Fibroblast of lung (primary cell): Measurements from ENCODE around the gene AGRP. TPM values are rescaled to one million over a fixed set of nuclear protein-coding genes. Genes with fewer than 3 reads are reported as not detected.

Experiments used
- DNase-seq, 2 donors: peaks; one replicate each; pipeline versions ENCODE4 v3.0.0 to v3.0.0-alpha.2; 2010; ENCODE audit warnings: low read depth in 2 of 2
- H2AFZ ChIP-seq: 2 replicates; pipeline ENCODE4 v1.5.1; 2012; ENCODE audit warnings: low read length, control low read depth, inconsistent platforms
- H3K27ac ChIP-seq: 2 replicates; pipeline ENCODE4 v1.5.1; 2011; ENCODE audit warnings: low read length, control low read depth; ENCODE audit not compliant: insufficient read depth
- H3K27me3 ChIP-seq: 2 replicates; pipeline ENCODE4 v1.5.1; 2011; ENCODE audit warnings: mild to moderate bottlenecking, low read length; ENCODE audit not compliant: control insufficient read depth, insufficient read depth
- H3K36me3 ChIP-seq: 2 replicates; pipeline ENCODE4 v1.5.1; 2011; ENCODE audit warnings: low read length; ENCODE audit not compliant: control insufficient read depth, insufficient read depth
- H3K4me1 ChIP-seq: 2 replicates; pipeline ENCODE4 v1.5.1; 2011; ENCODE audit warnings: low read length; ENCODE audit not compliant: control insufficient read depth, insufficient read depth; ENCODE audit errors: extremely low read depth
- H3K4me2 ChIP-seq: 2 replicates; pipeline ENCODE4 v1.5.1; 2011; ENCODE audit warnings: low read length, control low read depth; ENCODE audit not compliant: insufficient read depth; ENCODE audit errors: extremely low read depth
- H3K4me3 ChIP-seq, 4 experiments: fragments of 200-600 bp in 1 of 4; sonication (generic) in 1 of 4; replicated peaks in 1 of 4; 2 replicates each; pipeline ENCODE4 v1.5.1; 2011 to 2016; ENCODE audit warnings: low read length in 4 of 4, low read depth in 3 of 4, mild to moderate bottlenecking in 3 of 4, control low read depth in 2 of 4, inconsistent platforms in 1 of 4, mixed read lengths in 1 of 4; ENCODE audit not compliant: insufficient read depth in 1 of 4; ENCODE audit errors: control extremely low read depth in 1 of 4
- H3K79me2 ChIP-seq: 2 replicates; pipeline ENCODE4 v1.5.1; 2012; ENCODE audit warnings: mild to moderate bottlenecking, low read length, inconsistent platforms; ENCODE audit not compliant: control insufficient read depth, insufficient read depth
- H3K9ac ChIP-seq: 2 replicates; pipeline ENCODE4 v1.5.1; 2011; ENCODE audit warnings: mild to moderate bottlenecking, low read length, control low read depth; ENCODE audit not compliant: insufficient read depth
- H3K9me3 ChIP-seq: 2 replicates; pipeline ENCODE4 v1.5.1; 2012; ENCODE audit warnings: low read depth, low read length; ENCODE audit not compliant: control insufficient read depth, insufficient read depth
- H4K20me1 ChIP-seq: 2 replicates; pipeline ENCODE4 v1.5.1; 2011; ENCODE audit warnings: low read length; ENCODE audit not compliant: control insufficient read depth, insufficient read depth; ENCODE audit errors: extremely low read depth
- CTCF ChIP-seq, 2 donors: IDR thresholded peaks in 1 of 2; conservative IDR thresholded peaks in 1 of 2; 1 replicate in 1 of 2; 2 replicates in 1 of 2; pipeline ENCODE4 v1.5.1; 2011 to 2012; ENCODE audit warnings: low read length in 2 of 2, control low read depth in 1 of 2, inconsistent platforms in 1 of 2, low read depth in 1 of 2, mild to moderate bottlenecking in 1 of 2
- EZH2 ChIP-seq: IDR thresholded peaks from 2 replicates; pipeline ENCODE4 v1.5.1; 2012; ENCODE audit warnings: low read length, control low read depth, mild to moderate bottlenecking; ENCODE audit errors: missing control alignments
- polyA plus RNA-seq, 2 donors: library from polyadenylated mRNA; depleted of rRNA in 1 of 2; stranded (reverse) in 1 of 2; unstranded in 1 of 2; fragments of >200 nt; gene quantifications; 2 replicates each; pipeline ENCODE4 v1.2.1, GENCODE V29; 2011 to 2012; ENCODE audit warnings: missing spikeins in 1 of 2
- total RNA-seq: library from RNA; depleted of rRNA; stranded (reverse); fragments of >200 nt; gene quantifications from 2 replicates; pipeline ENCODE4 v1.2.1, GENCODE V29; 2014

Gene AGRP
- total and polyA plus RNA-seq, 2 donors (not counting 1 experiment from before 2014, with no cell fraction given): not detected

DNA sequence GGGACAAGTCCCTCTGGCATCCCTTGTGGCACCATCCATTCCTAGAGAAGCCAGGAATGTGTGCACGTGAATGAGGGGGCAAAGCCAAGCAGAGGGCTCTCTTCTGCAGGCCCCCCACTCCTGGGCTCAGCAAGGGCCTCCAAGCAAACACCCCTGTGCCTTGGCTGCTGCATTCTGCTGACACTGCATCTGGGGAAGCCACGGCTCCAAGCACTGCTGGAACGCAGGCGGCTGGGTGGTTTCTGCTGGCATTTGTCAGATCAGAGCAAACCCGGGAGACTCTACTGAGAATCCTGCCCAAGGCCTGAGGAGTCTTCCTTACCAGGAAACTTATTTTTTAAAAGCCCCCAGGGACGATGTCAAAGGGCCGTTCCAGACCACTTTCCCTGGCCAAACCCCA lies 25.7 kb downstream of the AGRP start:
- H3K9me3 ChIP-seq: no peaks in the 10 kb centered on the region
- peaks cover 7% of the 10 kb centered on the region for H3K36me3 ChIP-seq
- H3K4me2 ChIP-seq: no peak overlapping the region
- no peaks in the 10 kb centered on the region for H4K20me1 ChIP-seq
- H3K4me1 ChIP-seq: peaks cover 19% of the 10 kb centered on the region
- H3K27me3 ChIP-seq: no peaks in the 10 kb centered on the region
- no peak overlapping the region for H3K4me3 ChIP-seq
- H3K9ac ChIP-seq: no peak overlapping the region
- no peak for DNase-seq
- H2AFZ ChIP-seq: no peak overlapping the region
- no peak overlapping the region for H3K27ac ChIP-seq
- no peak for TF ChIP-seq CTCF (conservative IDR thresholded peaks at IDR 0.05 in 1 of 2, IDR thresholded peaks at IDR 0.05 in 1 of 2; ENCODE audit: low read depth in 1 of 2, low read length in 2 of 2)
- TF ChIP-seq EZH2: no peak
- H3K79me2 ChIP-seq: peaks cover 18% of the 10 kb centered on the region

GRCh38 chr16:67456391-67457081 lies 26.8 kb downstream of the AGRP start:
- no peak overlapping the region for H3K4me2 ChIP-seq
- no peak overlapping the region for H3K9ac ChIP-seq
- TF ChIP-seq CTCF (conservative IDR thresholded peaks at IDR 0.05 in 1 of 2, IDR thresholded peaks at IDR 0.05 in 1 of 2; ENCODE audit: low read depth in 1 of 2, low read length in 2 of 2) (peak; percentile 59 to 67), EZH2 (no peak)
- H4K20me1 ChIP-seq: no peaks in the 10 kb centered on the region
- DNase-seq: peak; percentile 55 to 63
- H3K4me3 ChIP-seq: no peak overlapping the region
- H3K36me3 ChIP-seq: peaks cover 7% of the 10 kb centered on the region
- no peaks in the 10 kb centered on the region for H3K9me3 ChIP-seq
- H2AFZ ChIP-seq: no peak overlapping the region
- H3K27ac ChIP-seq: no peak overlapping the region
- H3K79me2 ChIP-seq: peaks cover 10% of the 10 kb centered on the region
- H3K27me3 ChIP-seq: no peaks in the 10 kb centered on the region
- H3K4me1 ChIP-seq: peaks cover 19% of the 10 kb centered on the region

DNA sequence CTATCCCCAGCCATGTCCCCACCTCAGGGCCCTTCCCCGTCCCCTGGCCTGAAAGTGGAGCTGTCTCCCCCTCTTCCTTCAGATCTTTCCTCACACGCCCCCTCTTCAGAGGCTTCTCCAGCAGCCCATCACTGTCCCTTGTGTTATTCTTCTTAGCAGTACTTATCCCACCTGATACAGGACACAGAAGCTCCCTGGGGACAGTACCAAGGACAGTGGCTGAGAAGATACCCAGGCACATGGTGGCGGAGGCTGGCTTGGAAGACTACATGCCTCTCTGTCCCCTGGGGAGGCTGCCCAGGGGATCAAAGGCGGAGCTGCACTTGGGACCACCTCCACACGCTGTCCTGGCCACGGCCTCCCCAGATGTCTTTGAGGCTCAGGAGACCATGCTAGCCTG lies 28.5 kb downstream of the AGRP start:
- H4K20me1 ChIP-seq: peaks cover 4% of the 10 kb centered on the region
- no peak overlapping the region for H2AFZ ChIP-seq

More for the DNA sequence above, 28.5 kb downstream of the AGRP start:
- peaks cover 5% of the 10 kb centered on the region for H3K36me3 ChIP-seq
- no peaks in the 10 kb centered on the region for H3K27me3 ChIP-seq
- no peak overlapping the region for H3K4me2 ChIP-seq
- TF ChIP-seq CTCF (conservative IDR thresholded peaks at IDR 0.05 in 1 of 2, IDR thresholded peaks at IDR 0.05 in 1 of 2; ENCODE audit: low read depth in 1 of 2, low read length in 2 of 2) (no peak), EZH2 (no peak)
- peaks cover 17% of the 10 kb centered on the region for H3K4me1 ChIP-seq
- peaks cover 5% of the 10 kb centered on the region for H3K79me2 ChIP-seq
- no peak for DNase-seq
- H3K27ac ChIP-seq: no peak overlapping the region
- no peak overlapping the region for H3K4me3 ChIP-seq
- no peaks in the 10 kb centered on the region for H3K9me3 ChIP-seq
- no peak overlapping the region for H3K9ac ChIP-seq
